ENCODE results near the gene VIPAS39.
"Not testable (repeated sequence)": the region's sequence is repeated elsewhere in the genome, so short reads cannot be mapped to it uniquely, and the experiment has no call there.

VIPAS39 gene

DNA sequence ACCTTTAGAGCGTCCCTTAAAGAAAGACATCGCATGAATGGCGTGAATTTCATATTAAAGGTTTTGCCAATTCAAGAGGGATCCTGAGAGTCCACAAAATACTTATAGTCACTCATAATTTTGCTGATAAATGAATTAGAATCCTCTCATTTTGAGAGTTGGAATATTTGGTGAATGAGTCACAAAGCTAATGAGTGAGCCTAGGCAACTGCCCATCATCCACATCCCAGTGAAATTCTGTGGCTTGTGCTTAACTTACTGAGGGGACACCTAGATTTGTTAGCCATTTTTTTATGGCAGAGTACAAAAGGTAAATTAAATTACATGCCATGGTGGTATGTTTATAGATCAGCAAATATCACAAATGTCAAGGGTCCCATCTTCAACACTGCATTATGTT, 21.4 kb downstream of the VIPAS39 start:
- Histone ChIP-seq H3K79me2 (ENCODE audit: control insufficient read depth, insufficient read depth, low read length, unreplicated experiment) (no peaks in the 10 kb centered on the region), H2AFZ (ENCODE audit: low read length, unreplicated experiment) (no peak overlapping the region), H3K4me1 (ENCODE audit: control insufficient read depth, insufficient read depth, low read length, unreplicated experiment) (peaks cover 12% of the 10 kb centered on the region), H3K27ac (ENCODE audit: low read depth, low read length) (no peak overlapping the region), H3K4me3 (ENCODE audit: low read depth, low read length) (no peak overlapping the region), H3K27me3 (ENCODE audit: insufficient read depth, low read length) (no peaks in the 10 kb centered on the region), H3K36me3 (ENCODE audit: insufficient read depth, low read length) (peaks cover 34% of the 10 kb centered on the region)

DNA sequence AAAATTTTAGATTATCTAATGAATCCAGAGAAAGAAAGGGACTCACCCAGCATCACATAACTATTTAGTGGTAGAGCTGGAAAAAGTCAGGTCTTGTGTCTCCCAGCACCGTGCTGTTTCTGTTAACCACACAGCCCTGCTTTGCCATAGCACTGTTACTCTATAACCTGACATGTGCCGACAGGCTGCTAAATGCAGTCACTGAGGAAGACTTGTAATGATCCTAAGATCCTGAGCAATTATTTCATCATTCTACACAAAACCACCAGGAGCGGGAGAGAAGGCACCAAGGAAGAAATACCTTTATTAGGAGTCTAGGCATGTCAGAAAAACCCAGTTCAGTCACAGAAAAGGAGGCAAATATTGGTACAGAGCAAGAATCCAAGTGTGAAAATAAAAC, 31.0 kb downstream of the VIPAS39 start:
- Histone ChIP-seq H3K4me3 (ENCODE audit: low read depth, low read length) (no peak overlapping the region), H3K79me2 (ENCODE audit: control insufficient read depth, insufficient read depth, low read length, unreplicated experiment) (no peaks in the 10 kb centered on the region), H3K4me1 (ENCODE audit: control insufficient read depth, insufficient read depth, low read length, unreplicated experiment) (peaks cover 5% of the 10 kb centered on the region), H3K27ac (ENCODE audit: low read depth, low read length) (no peak overlapping the region), H3K27me3 (ENCODE audit: insufficient read depth, low read length) (no peaks in the 10 kb centered on the region), H3K36me3 (ENCODE audit: insufficient read depth, low read length) (peaks cover 43% of the 10 kb centered on the region), H2AFZ (ENCODE audit: low read length, unreplicated experiment) (no peak overlapping the region)

DNA sequence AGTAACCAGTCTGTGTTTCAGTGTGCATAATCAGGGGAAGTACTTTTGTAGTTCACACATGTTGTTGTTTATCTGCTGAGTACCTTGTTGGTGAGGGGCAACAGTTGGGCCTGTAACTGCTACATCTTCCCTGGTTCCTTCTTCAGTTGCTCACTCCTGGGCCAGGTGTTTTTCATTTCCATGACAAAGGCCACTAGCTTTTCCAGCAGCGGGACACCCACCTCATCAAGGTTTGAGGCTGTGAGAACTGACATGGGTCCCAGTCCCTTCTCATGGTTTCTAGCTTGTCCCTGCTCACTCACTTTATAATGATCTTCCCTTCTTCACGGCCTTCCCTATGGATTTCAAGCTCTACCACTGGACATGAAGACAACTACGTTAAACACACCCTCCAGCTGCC, 32.5 kb downstream of the VIPAS39 start:
- H3K79me2 ChIP-seq (ENCODE audit: control insufficient read depth, insufficient read depth, low read length, unreplicated experiment) = no peaks in the 10 kb centered on the region
- peaks cover 7% of the 10 kb centered on the region for H3K4me1 ChIP-seq (ENCODE audit: control insufficient read depth, insufficient read depth, low read length, unreplicated experiment)
- H2AFZ ChIP-seq (ENCODE audit: low read length, unreplicated experiment) = no peak overlapping the region
- no peak overlapping the region for H3K27ac ChIP-seq (ENCODE audit: low read depth, low read length)
- H3K27me3 ChIP-seq (ENCODE audit: insufficient read depth, low read length) = no peaks in the 10 kb centered on the region
- peaks cover 41% of the 10 kb centered on the region for H3K36me3 ChIP-seq (ENCODE audit: insufficient read depth, low read length)
- no peak overlapping the region for H3K4me3 ChIP-seq (ENCODE audit: low read depth, low read length)

DNA sequence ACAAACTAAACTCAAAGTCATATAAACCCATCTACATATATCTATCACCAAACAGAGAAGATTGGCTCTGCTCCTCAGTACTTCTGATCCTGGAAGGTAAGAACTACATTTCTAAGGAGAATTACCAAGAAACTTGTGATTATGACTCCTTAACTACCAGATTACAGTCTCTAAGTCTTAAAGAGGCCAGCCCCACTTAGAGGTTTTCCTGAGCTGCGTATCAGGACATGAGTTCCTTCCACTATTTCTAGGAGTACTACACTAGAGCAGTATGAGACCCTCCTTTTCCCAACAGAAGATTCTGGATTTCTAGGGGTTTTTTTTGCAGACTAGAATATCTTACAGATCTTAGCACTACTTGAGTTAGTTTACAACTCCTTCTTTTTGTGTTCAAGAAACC, 34.0 kb downstream of the VIPAS39 start, which contains the start of gene NOXRED1:
Gene NOXRED1, minus strand, starts transcription at position 101 of the 400 bp plus-strand sequence. CDS start 634 bp downstream, outside the sequence.
- Histone ChIP-seq H3K27ac (ENCODE audit: low read depth, low read length) (no peak within 1 kb of the TSS), H3K27me3 (ENCODE audit: insufficient read depth, low read length) (no peaks in the 10 kb centered on the region), H3K79me2 (ENCODE audit: control insufficient read depth, insufficient read depth, low read length, unreplicated experiment) (no peaks in the 10 kb centered on the region), H3K4me3 (ENCODE audit: low read depth, low read length) (no peak within 1 kb of the TSS), H3K4me1 (ENCODE audit: control insufficient read depth, insufficient read depth, low read length, unreplicated experiment) (peaks cover 7% of the 10 kb centered on the region), H3K36me3 (ENCODE audit: insufficient read depth, low read length) (peaks cover 28% of the 10 kb centered on the region; the same call in 1 of the 2 replicates), H2AFZ (ENCODE audit: low read length, unreplicated experiment) (no peak within 1 kb of the TSS)

DNA sequence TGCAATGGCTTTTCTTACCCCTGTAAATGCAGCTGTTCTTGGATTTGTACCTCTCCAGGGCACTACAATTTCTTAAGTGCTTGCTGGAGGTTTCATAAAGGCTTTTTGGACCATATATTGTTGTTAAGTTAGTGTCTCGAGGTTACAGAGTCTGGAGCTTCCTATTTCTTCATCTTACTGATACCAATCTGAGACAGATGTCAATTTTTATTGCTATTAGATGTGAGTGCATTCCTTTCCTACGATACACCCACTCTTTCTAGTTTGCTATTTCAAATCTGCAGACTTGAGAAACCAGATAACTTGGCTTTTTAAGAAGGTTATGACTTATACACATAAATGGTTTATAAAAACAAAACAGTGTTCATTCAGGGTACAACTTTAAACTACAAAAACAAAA, 36.2 kb downstream of the VIPAS39 start:
- Histone ChIP-seq H3K27me3 (ENCODE audit: insufficient read depth, low read length) (no peaks in the 10 kb centered on the region), H3K36me3 (ENCODE audit: insufficient read depth, low read length) (peaks cover 20% of the 10 kb centered on the region; the same call in 1 of the 2 replicates), H3K27ac (ENCODE audit: low read depth, low read length) (no peak overlapping the region)

DNA sequence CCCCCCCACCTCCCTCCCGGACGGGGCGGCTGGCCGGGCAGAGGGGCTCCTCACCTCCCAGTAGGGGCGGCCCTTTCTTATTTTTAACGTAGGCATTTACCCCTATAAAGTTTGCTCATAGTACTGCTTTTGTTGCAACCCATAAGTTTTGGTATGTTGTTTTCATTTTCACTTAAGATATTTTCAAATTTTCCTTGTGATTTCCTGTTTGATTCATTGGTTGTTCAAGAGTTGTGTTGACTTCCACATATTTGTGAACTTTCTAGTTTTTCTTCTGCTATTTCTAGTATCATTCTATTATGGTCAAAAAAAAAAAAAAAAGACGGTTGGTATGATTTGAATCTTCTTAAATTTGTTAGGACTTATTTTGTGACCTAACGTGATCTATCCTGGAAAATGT, 40.6 kb downstream of the VIPAS39 start:
- Histone ChIP-seq H2AFZ (ENCODE audit: low read length, unreplicated experiment) (no peak overlapping the region), H3K4me3 (ENCODE audit: low read depth, low read length) (no peak overlapping the region), H3K4me1 (ENCODE audit: control insufficient read depth, insufficient read depth, low read length, unreplicated experiment) (peaks cover 6% of the 10 kb centered on the region), H3K27me3 (ENCODE audit: insufficient read depth, low read length) (no peaks in the 10 kb centered on the region), H3K27ac (ENCODE audit: low read depth, low read length) (no peak overlapping the region), H3K36me3 (ENCODE audit: insufficient read depth, low read length) (no peaks in the 10 kb centered on the region), H3K79me2 (ENCODE audit: control insufficient read depth, insufficient read depth, low read length, unreplicated experiment) (no peaks in the 10 kb centered on the region)

More for the DNA sequence above, 36.2 kb downstream of the VIPAS39 start:
- H3K4me3 ChIP-seq (ENCODE audit: low read depth, low read length) = no peak overlapping the region
- H3K4me1 ChIP-seq (ENCODE audit: control insufficient read depth, insufficient read depth, low read length, unreplicated experiment) = peaks cover 7% of the 10 kb centered on the region
- H2AFZ ChIP-seq (ENCODE audit: low read length, unreplicated experiment) = no peak overlapping the region
- no peaks in the 10 kb centered on the region for H3K79me2 ChIP-seq (ENCODE audit: control insufficient read depth, insufficient read depth, low read length, unreplicated experiment)

DNA sequence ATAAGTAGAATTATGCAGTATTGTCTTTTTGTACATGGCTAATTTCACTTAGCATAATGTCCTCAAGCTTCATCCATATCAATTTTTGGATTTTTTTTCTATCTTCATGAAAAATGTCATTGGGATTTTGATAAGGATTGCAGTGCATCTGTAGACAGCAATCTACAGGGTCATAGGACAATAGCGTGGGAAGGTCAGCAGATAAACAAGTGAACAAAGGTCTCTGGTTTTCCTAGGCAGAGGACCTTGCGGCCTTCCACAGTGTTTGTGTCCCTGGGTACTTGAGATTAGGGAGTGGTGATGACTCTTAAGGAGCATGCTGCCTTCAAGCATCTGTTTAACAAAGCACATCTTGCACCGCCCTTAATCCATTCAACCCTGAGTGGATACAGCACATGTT, 41.3 kb downstream of the VIPAS39 start:
- H3K79me2 ChIP-seq (ENCODE audit: control insufficient read depth, insufficient read depth, low read length, unreplicated experiment); H3K27me3 ChIP-seq (ENCODE audit: insufficient read depth, low read length); H3K4me3 ChIP-seq (ENCODE audit: low read depth, low read length): not testable (repeated sequence)

DNA sequence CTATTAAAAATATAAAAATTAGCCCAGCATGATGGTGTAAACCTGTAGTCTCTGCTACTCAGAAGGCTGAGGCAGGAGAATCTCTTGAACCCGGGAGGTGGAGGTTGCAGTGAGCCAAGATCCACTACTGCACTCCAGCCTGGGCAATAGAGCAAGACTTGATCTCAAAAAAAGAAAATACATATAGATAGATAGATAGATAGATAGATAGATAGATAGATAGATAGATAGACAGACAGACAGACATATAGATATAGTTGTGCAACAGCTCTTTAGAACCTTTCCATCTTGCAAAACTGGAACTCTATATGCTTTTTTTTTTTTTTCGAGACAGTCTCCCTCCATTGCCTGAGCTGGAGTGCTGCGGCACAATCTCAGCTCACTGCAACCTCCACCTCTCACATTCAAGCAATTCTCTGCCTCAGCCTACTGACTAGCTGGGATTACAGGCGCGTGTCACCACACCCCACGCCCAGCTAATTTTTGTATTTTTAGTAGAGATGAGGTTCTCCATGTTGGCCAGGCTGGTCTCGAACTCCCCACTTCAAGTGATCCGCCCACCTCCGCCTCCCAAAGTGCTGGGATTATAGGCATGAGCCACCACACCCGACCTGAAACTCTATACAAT, 41.9 kb downstream of the VIPAS39 start:
- not testable (repeated sequence) for H3K27me3 ChIP-seq (ENCODE audit: insufficient read depth, low read length); H2AFZ ChIP-seq (ENCODE audit: low read length, unreplicated experiment); H3K4me1 ChIP-seq (ENCODE audit: control insufficient read depth, insufficient read depth, low read length, unreplicated experiment); H3K27ac ChIP-seq (ENCODE audit: low read depth, low read length); H3K79me2 ChIP-seq (ENCODE audit: control insufficient read depth, insufficient read depth, low read length, unreplicated experiment); H3K4me3 ChIP-seq (ENCODE audit: low read depth, low read length); H3K36me3 ChIP-seq (ENCODE audit: insufficient read depth, low read length)

More for the DNA sequence above, 41.3 kb downstream of the VIPAS39 start:
- not testable (repeated sequence) for H2AFZ ChIP-seq (ENCODE audit: low read length, unreplicated experiment); H3K4me1 ChIP-seq (ENCODE audit: control insufficient read depth, insufficient read depth, low read length, unreplicated experiment); H3K36me3 ChIP-seq (ENCODE audit: insufficient read depth, low read length); H3K27ac ChIP-seq (ENCODE audit: low read depth, low read length)

DNA sequence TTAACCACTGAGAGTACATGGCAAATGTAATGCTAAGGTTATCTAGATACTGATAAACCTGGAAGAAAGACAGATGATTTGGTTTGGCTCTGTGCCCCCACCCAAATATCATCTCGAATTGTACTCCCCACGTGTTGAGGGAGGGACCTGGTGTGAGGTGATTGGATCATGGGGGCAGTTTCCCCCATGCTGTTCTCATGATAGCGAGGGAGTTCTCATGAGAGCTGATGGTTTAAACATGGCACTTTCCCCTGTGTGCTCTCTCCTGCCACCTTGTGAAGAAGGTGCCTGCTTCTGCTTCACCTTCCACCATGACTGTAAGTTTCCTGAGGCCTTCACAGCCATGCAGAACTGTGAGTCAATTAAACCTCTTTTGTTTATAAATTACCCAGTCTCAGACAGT, 48.3 kb downstream of the VIPAS39 start:
- Histone ChIP-seq H2AFZ (ENCODE audit: low read length, unreplicated experiment) (no peak overlapping the region), H3K4me1 (ENCODE audit: control insufficient read depth, insufficient read depth, low read length, unreplicated experiment) (no peaks in the 10 kb centered on the region), H3K27me3 (ENCODE audit: insufficient read depth, low read length) (no peaks in the 10 kb centered on the region), H3K79me2 (ENCODE audit: control insufficient read depth, insufficient read depth, low read length, unreplicated experiment) (no peaks in the 10 kb centered on the region), H3K27ac (ENCODE audit: low read depth, low read length) (no peak overlapping the region), H3K36me3 (ENCODE audit: insufficient read depth, low read length) (no peaks in the 10 kb centered on the region), H3K4me3 (ENCODE audit: low read depth, low read length) (no peak overlapping the region)

DNA sequence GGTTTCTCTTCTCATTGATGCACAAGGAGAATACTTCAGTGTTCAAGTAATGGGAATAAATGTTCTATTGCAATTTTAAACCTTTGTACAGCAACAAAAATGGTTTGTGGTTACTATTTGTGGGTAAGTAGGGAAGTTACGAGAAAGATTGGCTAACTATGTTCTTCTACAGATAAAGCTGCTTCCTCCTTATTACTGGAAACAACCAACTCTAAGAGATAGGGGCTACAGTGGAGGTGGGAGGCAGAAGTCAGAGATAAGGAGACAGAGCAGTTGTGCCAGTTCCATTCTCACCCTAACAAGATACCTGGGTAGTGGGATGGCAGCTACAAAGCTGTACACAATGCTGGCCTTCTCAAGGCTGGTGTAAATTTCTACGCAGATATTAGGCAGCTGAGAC, 50.2 kb downstream of the VIPAS39 start:
- H3K4me3 ChIP-seq (ENCODE audit: low read depth, low read length) = no peak overlapping the region
- H2AFZ ChIP-seq (ENCODE audit: low read length, unreplicated experiment) = no peak overlapping the region
- H3K36me3 ChIP-seq (ENCODE audit: insufficient read depth, low read length) = no peaks in the 10 kb centered on the region
- H3K79me2 ChIP-seq (ENCODE audit: control insufficient read depth, insufficient read depth, low read length, unreplicated experiment) = no peaks in the 10 kb centered on the region
- H3K27ac ChIP-seq (ENCODE audit: low read depth, low read length) = no peak overlapping the region
- no peaks in the 10 kb centered on the region for H3K27me3 ChIP-seq (ENCODE audit: insufficient read depth, low read length)
- H3K4me1 ChIP-seq (ENCODE audit: control insufficient read depth, insufficient read depth, low read length, unreplicated experiment) = no peaks in the 10 kb centered on the region

DNA sequence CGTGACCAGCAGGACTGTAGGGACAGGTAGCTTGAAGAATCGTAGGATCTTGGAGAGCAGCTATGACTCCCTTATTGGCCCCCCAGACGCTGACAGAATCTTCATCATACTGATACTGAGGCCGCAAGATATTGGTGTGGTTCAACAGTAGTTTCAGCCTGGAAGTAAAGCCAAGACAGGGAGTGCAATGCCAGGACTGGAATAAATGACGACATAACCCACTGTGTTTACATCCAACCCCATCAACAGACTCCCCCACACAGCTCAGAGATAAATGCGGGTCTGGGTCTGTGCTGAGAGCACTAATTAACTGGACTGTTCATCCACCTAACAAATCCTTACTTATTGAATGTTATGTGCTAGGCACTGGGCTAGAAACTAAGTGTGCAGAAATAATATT, 50.7 kb downstream of the VIPAS39 start:
- Histone ChIP-seq H3K36me3 (ENCODE audit: insufficient read depth, low read length) (no peaks in the 10 kb centered on the region), H3K4me3 (ENCODE audit: low read depth, low read length) (no peak overlapping the region), H3K79me2 (ENCODE audit: control insufficient read depth, insufficient read depth, low read length, unreplicated experiment) (no peaks in the 10 kb centered on the region), H3K4me1 (ENCODE audit: control insufficient read depth, insufficient read depth, low read length, unreplicated experiment) (no peaks in the 10 kb centered on the region), H3K27ac (ENCODE audit: low read depth, low read length) (no peak overlapping the region), H2AFZ (ENCODE audit: low read length, unreplicated experiment) (no peak overlapping the region), H3K27me3 (ENCODE audit: insufficient read depth, low read length) (no peaks in the 10 kb centered on the region)
